ENCODE measurements around the gene TYK2.

DNA sequence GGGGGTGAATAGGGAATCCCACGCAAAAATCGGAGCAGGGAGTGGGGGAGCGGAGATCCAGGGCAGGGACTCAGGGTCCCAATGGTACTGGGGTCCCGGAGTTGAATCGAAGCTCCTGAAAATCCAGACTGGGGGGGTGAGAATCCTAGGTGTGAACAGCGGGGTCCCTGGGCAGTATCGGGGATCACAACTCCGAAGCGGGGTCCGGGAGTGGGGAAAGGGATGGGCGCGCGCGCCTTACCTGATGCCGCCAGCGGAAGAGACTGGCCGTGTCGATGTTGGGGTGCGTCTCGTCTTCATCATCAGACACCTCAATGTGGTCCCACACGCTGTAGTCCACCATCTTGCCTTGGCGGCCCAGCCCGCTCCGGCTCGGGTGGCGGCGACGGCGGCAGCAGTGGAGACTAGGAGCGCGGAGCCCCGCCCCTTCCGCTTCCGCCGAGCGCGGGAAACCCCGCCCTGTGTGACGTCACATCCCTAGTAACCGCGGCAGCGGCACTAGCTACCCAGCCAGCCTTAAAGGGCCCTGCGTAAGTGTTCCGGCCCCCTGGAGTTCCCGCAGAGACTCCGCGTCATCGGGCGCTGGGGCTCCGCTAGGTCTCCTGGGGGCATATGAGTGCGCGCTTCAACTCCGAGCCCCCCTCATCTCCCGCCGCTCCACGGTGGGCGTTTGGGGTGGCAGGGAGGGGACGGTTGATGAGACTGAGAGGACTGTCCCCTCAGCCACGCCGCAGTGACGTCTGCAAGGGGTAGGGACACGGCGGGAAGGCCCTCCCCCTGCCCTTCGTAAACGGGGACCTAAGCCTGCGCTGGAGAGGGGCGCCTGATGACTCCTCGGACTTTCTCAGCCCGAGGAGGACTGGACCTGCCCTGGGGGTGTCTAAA is 23.0 kb upstream of the TYK2 start, which contains the start of gene CDC37:
- no peak for TF ChIP-seq CTCF (IDR thresholded peaks at IDR 0.05; ENCODE audit: poor library complexity)
- TF ChIP-seq EZH2phosphoT487 (IDR thresholded peaks at IDR 0.05; ENCODE audit: low read depth, severe bottlenecking, unreplicated experiment), result no peak
- no peak for TF ChIP-seq EZH2 (IDR thresholded peaks at IDR 0.05; ENCODE audit: borderline replicate concordance)

All from hepatocyte (in vitro differentiated cells).